PC-3 (cell line): ENCODE results near the gene CD7. TPM values are rescaled to one million over a fixed set of nuclear protein-coding genes. Genes with fewer than 3 reads are reported as not detected.
A peak's percentile ranks its signal among the peaks of the same experiment; 100 is the strongest.

ENCODE experiments used
- ATAC-seq: fragments of 200-7000 bp; cut with Tn5 transposase; 2 replicates; pipeline ENCODE4 v1.9.1; 2020; ENCODE audit warnings: mild to moderate bottlenecking, moderate library complexity
- BruUV-seq: library from RNA; stranded (reverse); fragments of 400-500 nt; replicated peaks from 2 replicates; lab custom pipeline; 2021; lab: Mats Ljungman, UMichigan
- CTCF ChIA-PET: fragments of 300-600 bp; sonication (Branson Sonifier 250); formaldehyde crosslinking; loops from one replicate; lab custom pipeline; 2022; ENCODE audit warnings: antibody characterized with exemption; lab: Charles Lee
- POLR2A ChIA-PET: fragments of 300-600 bp; sonication (Branson Sonifier 250); formaldehyde crosslinking; loops from one replicate; lab custom pipeline; 2022; ENCODE audit warnings: antibody characterized with exemption; ENCODE audit not compliant: unreplicated experiment; lab: Charles Lee
- DNase-seq: peaks from one replicate; pipeline ENCODE4 v3.0.0-alpha.2; 2015
- H2AFZ ChIP-seq: fragments of 300-600 bp; sonication (generic); 2 replicates; pipeline ENCODE4 v1.6.0; 2016; ENCODE audit warnings: antibody characterized with exemption, low read length
- H3F3A ChIP-seq: fragments of 300-600 bp; sonication (generic); one replicate; pipeline ENCODE4 v1.6.0; 2017; ENCODE audit warnings: antibody characterized with exemption, low read length, control low read depth, mild to moderate bottlenecking; ENCODE audit not compliant: unreplicated experiment
- H3K27ac ChIP-seq: fragments of 300-600 bp; sonication (generic); 2 replicates; pipeline ENCODE4 v1.5.1; 2016; ENCODE audit warnings: mild to moderate bottlenecking, low read length
- H3K27me3 ChIP-seq: fragments of 300-600 bp; sonication (generic); 2 replicates; pipeline ENCODE4 v1.6.1; 2016; ENCODE audit warnings: low read length, mixed read lengths
- H3K36me3 ChIP-seq: fragments of 300-600 bp; sonication (generic); 2 replicates; pipeline ENCODE4 v1.6.1; 2016; ENCODE audit warnings: low read depth, mixed run types, low read length, mixed read lengths
- H3K4me1 ChIP-seq: fragments of 300-600 bp; sonication (generic); 2 replicates; pipeline ENCODE4 v1.5.1; 2016; ENCODE audit warnings: low read length; ENCODE audit not compliant: insufficient read depth
- H3K4me2 ChIP-seq: fragments of 300-600 bp; sonication (generic); 2 replicates; pipeline ENCODE4 v1.6.0; 2016; ENCODE audit warnings: low read length
- H3K4me3 ChIP-seq: fragments of 300-600 bp; sonication (generic); 2 replicates; pipeline ENCODE4 v1.5.1; 2016; ENCODE audit warnings: mild to moderate bottlenecking, low read length, mixed read lengths
- H3K79me2 ChIP-seq: fragments of 300-600 bp; sonication (generic); 2 replicates; pipeline ENCODE4 v1.6.1; 2017; ENCODE audit warnings: low read length, mixed read lengths
- H3K9ac ChIP-seq: fragments of 300-600 bp; sonication (generic); 2 replicates; pipeline ENCODE4 v1.6.0; 2016; ENCODE audit warnings: mild to moderate bottlenecking, low read length
- H3K9me2 ChIP-seq: fragments of 300-600 bp; sonication (generic); replicated peaks from 2 replicates; pipeline ENCODE4 v1.6.1; 2016; ENCODE audit warnings: mixed run types, low read length, mixed read lengths
- H3K9me3 ChIP-seq: fragments of 300-600 bp; sonication (generic); 2 replicates; pipeline ENCODE4 v1.6.1; 2016; ENCODE audit warnings: low read length, mixed read lengths
- H4K20me1 ChIP-seq: fragments of 300-600 bp; sonication (generic); 2 replicates; pipeline ENCODE4 v1.6.1; 2016; ENCODE audit warnings: low read length, mixed read lengths
- EZH2 ChIP-seq: fragments of 300-600 bp; sonication (generic); IDR thresholded peaks from one replicate; pipeline ENCODE4 v1.6.1; 2017; ENCODE audit warnings: antibody characterized with exemption, mild to moderate bottlenecking, low read length; ENCODE audit not compliant: unreplicated experiment
- EZH2phosphoT487 ChIP-seq: fragments of 300-600 bp; sonication (generic); IDR thresholded peaks from 2 replicates; pipeline ENCODE4 v1.6.1; 2018; ENCODE audit warnings: mild to moderate bottlenecking, antibody characterized with exemption, low read length, borderline replicate concordance
- intact Hi-C: fragments of 100-400 bp; cut with micrococcal nuclease; formaldehyde crosslinking; loops from 2 replicates; pipeline ENCODE4 v1.9.0; 2023
- total RNA-seq: library from RNA; depleted of rRNA; stranded (reverse); fragments of >200 nt; gene quantifications from 2 replicates; pipeline ENCODE4 v1.2.3, GENCODE V29; 2014
- TF ChIP-seq, protein P1 (sequence below): fragments of 300-600 bp; sonication (generic); conservative IDR thresholded peaks from 2 replicates; pipeline ENCODE4 v1.5.1; 2017; ENCODE audit warnings: antibody characterized with exemption, low read depth, mild to moderate bottlenecking, low read length

CD7 gene
- total RNA-seq, 1 experiment from 2014 or later, result 0.15 TPM

DNA sequence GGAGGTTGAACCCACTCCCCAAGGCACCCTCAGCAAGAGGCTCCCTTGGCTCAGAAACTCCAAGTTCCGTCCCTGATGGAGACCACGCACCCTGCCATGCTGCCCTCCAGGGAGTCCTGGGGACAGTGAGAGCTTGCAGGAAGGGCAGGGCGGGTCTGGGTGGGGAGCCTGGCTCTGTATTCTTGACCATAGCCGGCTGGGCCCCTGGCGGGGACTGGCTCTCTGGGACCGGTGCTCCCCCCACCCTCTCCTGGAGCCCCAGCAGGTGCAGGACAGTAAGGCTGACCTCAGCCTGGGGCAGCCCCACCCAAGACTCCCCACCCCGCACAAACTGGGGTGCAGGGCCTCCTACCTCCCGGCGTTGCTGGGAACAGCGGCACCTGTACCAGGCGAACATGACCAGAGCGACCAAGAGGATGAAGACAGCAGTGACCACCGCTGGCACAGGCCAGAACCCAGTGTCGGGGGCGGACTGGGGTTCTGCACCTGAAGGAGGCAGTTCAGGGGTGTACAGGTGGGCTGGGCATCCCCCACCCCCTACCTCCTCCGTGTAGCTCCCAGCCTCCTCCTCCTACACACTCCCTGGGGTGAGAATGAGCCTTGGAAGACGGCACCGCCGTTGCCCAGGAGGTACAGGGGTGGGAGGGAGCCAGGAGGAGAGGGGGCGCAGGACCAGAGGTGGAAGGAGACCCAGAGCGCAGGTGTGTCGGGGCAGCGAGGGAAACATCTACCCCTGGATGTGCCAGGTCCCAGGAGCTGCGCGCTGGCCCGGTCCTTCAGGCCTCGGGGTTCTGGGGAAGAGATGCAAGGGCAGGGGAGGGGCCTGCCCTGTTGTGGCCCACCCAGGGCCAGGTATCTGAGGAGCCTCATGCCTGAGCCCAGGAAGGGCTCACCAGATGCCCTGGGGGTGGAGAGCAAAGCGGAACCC, 5.4 kb upstream of the CD7 start:
- no peak overlapping the region for H2AFZ ChIP-seq
- ChIA-PET POLR2A (no interaction called here), CTCF (no interaction called here)

DNA sequence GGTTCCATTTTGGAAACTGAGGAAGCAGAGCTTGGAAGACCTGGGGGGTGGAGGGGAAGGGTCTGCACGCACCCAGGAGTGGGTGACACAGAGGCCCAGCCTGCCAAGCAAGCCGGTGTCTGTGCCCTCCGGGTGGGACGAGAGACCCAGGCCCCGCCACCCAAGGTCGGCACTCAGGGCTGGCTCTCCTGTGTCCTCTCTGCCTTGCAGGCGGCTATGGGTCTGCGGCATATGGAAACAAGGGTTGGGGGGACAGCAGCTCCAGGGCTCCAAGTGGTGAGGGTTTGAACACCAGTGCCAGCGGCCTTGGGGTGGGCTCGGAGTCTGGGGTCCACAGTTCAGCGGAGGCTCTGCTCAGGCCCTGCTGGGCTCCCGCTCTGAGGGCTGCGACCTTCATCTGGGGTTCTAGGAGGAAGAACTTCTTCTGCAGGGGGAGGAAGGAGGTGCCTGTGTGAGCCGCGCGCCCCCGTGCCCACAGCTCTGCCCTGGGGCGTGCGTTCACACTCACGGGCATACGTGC, 4.6 kb upstream of the CD7 start:
- ChIA-PET CTCF (no interaction called here), POLR2A (no interaction called here)
- H3K9ac ChIP-seq, result no peak overlapping the region
- TF ChIP-seq, protein P1, sequence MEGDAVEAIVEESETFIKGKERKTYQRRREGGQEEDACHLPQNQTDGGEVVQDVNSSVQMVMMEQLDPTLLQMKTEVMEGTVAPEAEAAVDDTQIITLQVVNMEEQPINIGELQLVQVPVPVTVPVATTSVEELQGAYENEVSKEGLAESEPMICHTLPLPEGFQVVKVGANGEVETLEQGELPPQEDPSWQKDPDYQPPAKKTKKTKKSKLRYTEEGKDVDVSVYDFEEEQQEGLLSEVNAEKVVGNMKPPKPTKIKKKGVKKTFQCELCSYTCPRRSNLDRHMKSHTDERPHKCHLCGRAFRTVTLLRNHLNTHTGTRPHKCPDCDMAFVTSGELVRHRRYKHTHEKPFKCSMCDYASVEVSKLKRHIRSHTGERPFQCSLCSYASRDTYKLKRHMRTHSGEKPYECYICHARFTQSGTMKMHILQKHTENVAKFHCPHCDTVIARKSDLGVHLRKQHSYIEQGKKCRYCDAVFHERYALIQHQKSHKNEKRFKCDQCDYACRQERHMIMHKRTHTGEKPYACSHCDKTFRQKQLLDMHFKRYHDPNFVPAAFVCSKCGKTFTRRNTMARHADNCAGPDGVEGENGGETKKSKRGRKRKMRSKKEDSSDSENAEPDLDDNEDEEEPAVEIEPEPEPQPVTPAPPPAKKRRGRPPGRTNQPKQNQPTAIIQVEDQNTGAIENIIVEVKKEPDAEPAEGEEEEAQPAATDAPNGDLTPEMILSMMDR, result no peak
- TF ChIP-seq EZH2phosphoT487 (no peak), EZH2 (no peak)
- DNase-seq, result no peak
- no peak overlapping the region for H2AFZ ChIP-seq
- intact Hi-C loops, result loop anchor here (2.0 kb wide), 1 partner anchor 77 kb away; no protein-coding TSS in a partner anchor
- TSS peak; percentile 43 for BruUV-seq
- H3K79me2 ChIP-seq, result no peaks in the 10 kb centered on the region
- H3K9me3 ChIP-seq, result no peaks in the 10 kb centered on the region
- H3K4me2 ChIP-seq, result no peak overlapping the region
- ATAC-seq, result no peak
- no peak overlapping the region for H3K27ac ChIP-seq
- H3K36me3 ChIP-seq, result no peaks in the 10 kb centered on the region
- H3K4me3 ChIP-seq, result no peak overlapping the region
- no peaks in the 10 kb centered on the region for H3K4me1 ChIP-seq
- no peaks in the 10 kb centered on the region for H3K27me3 ChIP-seq
- H3F3A ChIP-seq, result peaks cover 3% of the 10 kb centered on the region
- H3K9me2 ChIP-seq, result no peaks in the 10 kb centered on the region
- H4K20me1 ChIP-seq, result no peaks in the 10 kb centered on the region

More for the DNA sequence above, 5.4 kb upstream of the CD7 start:
- no peaks in the 10 kb centered on the region for H3K79me2 ChIP-seq
- TF ChIP-seq, protein P1, result no peak
- TF ChIP-seq EZH2 (no peak), EZH2phosphoT487 (no peak)
- intact Hi-C loops, result no loop called here
- H4K20me1 ChIP-seq, result no peaks in the 10 kb centered on the region
- DNase-seq (no peak), ATAC-seq (no peak)
- no TSS peak for BruUV-seq
- H3K9ac ChIP-seq, result no peak overlapping the region
- H3K36me3 ChIP-seq, result no peaks in the 10 kb centered on the region
- H3K4me2 ChIP-seq, result no peak overlapping the region
- H3K27me3 ChIP-seq, result no peaks in the 10 kb centered on the region
- H3K4me3 ChIP-seq, result no peak overlapping the region
- no peaks in the 10 kb centered on the region for H3K9me3 ChIP-seq
- peaks cover 3% of the 10 kb centered on the region for H3F3A ChIP-seq
- no peak overlapping the region for H3K27ac ChIP-seq
- no peaks in the 10 kb centered on the region for H3K9me2 ChIP-seq
- no peaks in the 10 kb centered on the region for H3K4me1 ChIP-seq
